HG03432 (cell line): ENCODE results near the gene PURB.
A peak's percentile ranks its signal among the peaks of the same experiment; 100 is the strongest.
"Not testable (repeated sequence)": the region's sequence is repeated elsewhere in the genome, so short reads cannot be mapped to it uniquely, and the experiment has no call there.

Experiments used
- ATAC-seq: cut with Tn5 transposase; IDR thresholded peaks from one replicate; pipeline ENCODE4 v1.9.1; 2021; ENCODE audit warnings: mild to moderate bottlenecking, moderate library complexity; ENCODE audit not compliant: unreplicated experiment

The PURB gene

GRCh38 chr7:44893710-44894234 is 8.4 kb upstream of the PURB start:
- no peak for ATAC-seq

GRCh38 chr7:44891791-44892190 is 6.5 kb upstream of the PURB start:
- ATAC-seq: no peak

GRCh38 chr7:44891372-44891771 is 6.0 kb upstream of the PURB start:
- ATAC-seq: no peak

GRCh38 chr7:44889086-44889781 is 3.9 kb upstream of the PURB start:
- ATAC-seq: no peak

- ATAC-seq: no peak
Observed at GRCh38 chr7:44887293-44887692, 2.0 kb upstream of the PURB start.

- peak; percentile 32 for ATAC-seq
Observed at GRCh38 chr7:44884621-44885393, 523 bp downstream of the PURB start.

GRCh38 chr7:44883961-44884620 is 1.2 kb downstream of the PURB start:
- no peak for ATAC-seq

GRCh38 chr7:44882899-44883298 is 2.4 kb downstream of the PURB start:
- no peak for ATAC-seq

GRCh38 chr7:44881610-44882009 is 3.7 kb downstream of the PURB start:
- no peak for ATAC-seq

- ATAC-seq: no peak
Observed at GRCh38 chr7:44881066-44881600, 4.2 kb downstream of the PURB start.

- no peak for ATAC-seq
Observed at GRCh38 chr7:44880317-44881018, 4.9 kb downstream of the PURB start.

- ATAC-seq: no peak
Observed at GRCh38 chr7:44876393-44876792, 8.9 kb downstream of the PURB start.

GRCh38 chr7:44875241-44875640 is 10.1 kb downstream of the PURB start:
- no peak for ATAC-seq

GRCh38 chr7:44872787-44873186 is 12.5 kb downstream of the PURB start:
- ATAC-seq: no peak

GRCh38 chr7:44871918-44872317 is 13.4 kb downstream of the PURB start:
- ATAC-seq: not testable (repeated sequence)

- ATAC-seq: not testable (repeated sequence)
Observed at GRCh38 chr7:44870780-44871179, 14.6 kb downstream of the PURB start.

GRCh38 chr7:44870336-44870735 is 15.0 kb downstream of the PURB start:
- not testable (repeated sequence) for ATAC-seq

GRCh38 chr7:44867073-44867995 is 18.0 kb downstream of the PURB start:
- ATAC-seq: no peak

GRCh38 chr7:44861949-44862348 is 23.4 kb downstream of the PURB start:
- ATAC-seq: not testable (repeated sequence)

- ATAC-seq: no peak
Observed at GRCh38 chr7:44858161-44858560, 27.2 kb downstream of the PURB start.
